DMS53 treated with DMSO at 0.1 percent for 48 hours (cell line): ENCODE measurements around the gene L3MBTL1.

Experiments used
- DNase-seq: peaks from one replicate; lab custom pipeline; 2025; ENCODE audit not compliant: unreplicated experiment; lab: John Stamatoyannopoulos, UW

Gene L3MBTL1

GRCh38 chr20:43507150-43508080 lies at the start of gene L3MBTL1:
Gene L3MBTL1 (plus strand): TSS chr20:43507697. CDS start chr20:43513504, 5,807 bp downstream.
- DNase-seq: peak; percentile 72

- DNase-seq: no peak
Measured at GRCh38 chr20:43458422-43458924, 49.0 kb upstream of the L3MBTL1 start.

GRCh38 chr20:43459022-43459942 lies 48.2 kb upstream of the L3MBTL1 start:
- no peak for DNase-seq

- no peak for DNase-seq
Measured at GRCh38 chr20:43460172-43460829, 47.2 kb upstream of the L3MBTL1 start.

- no peak for DNase-seq
Measured at GRCh38 chr20:43460830-43461200, 46.7 kb upstream of the L3MBTL1 start.

GRCh38 chr20:43461894-43462659 lies 45.4 kb upstream of the L3MBTL1 start:
- no peak for DNase-seq

GRCh38 chr20:43462660-43463526 lies 44.6 kb upstream of the L3MBTL1 start:
- DNase-seq: no peak

- no peak for DNase-seq
Measured at GRCh38 chr20:43463527-43464218, 43.8 kb upstream of the L3MBTL1 start.

- no peak for DNase-seq
Measured at GRCh38 chr20:43464219-43464790, 43.2 kb upstream of the L3MBTL1 start.

GRCh38 chr20:43465625-43465943 lies 41.9 kb upstream of the L3MBTL1 start:
- no peak for DNase-seq

GRCh38 chr20:43467589-43467988 lies 39.9 kb upstream of the L3MBTL1 start:
- DNase-seq: no peak

- DNase-seq: no peak
Measured at GRCh38 chr20:43472671-43473380, 34.7 kb upstream of the L3MBTL1 start.

GRCh38 chr20:43473381-43473704 lies 34.2 kb upstream of the L3MBTL1 start:
- no peak for DNase-seq

GRCh38 chr20:43477193-43477592 lies 30.3 kb upstream of the L3MBTL1 start:
- DNase-seq: no peak

GRCh38 chr20:43477619-43478018 lies 29.9 kb upstream of the L3MBTL1 start:
- DNase-seq: no peak

GRCh38 chr20:43490038-43490437 lies 17.5 kb upstream of the L3MBTL1 start:
- no peak for DNase-seq

- no peak for DNase-seq
Measured at GRCh38 chr20:43492101-43492500, 15.4 kb upstream of the L3MBTL1 start.

- no peak for DNase-seq
Measured at GRCh38 chr20:43495388-43495787, 12.1 kb upstream of the L3MBTL1 start.
